Measurements from ENCODE around the gene PRKCA. TPM values are rescaled to one million over a fixed set of nuclear protein-coding genes. Genes with fewer than 3 reads are reported as not detected.

PRKCA gene
- total RNA-seq, 3 donors from 2014 or later: 42.3 to 77.7 (median 56.3) TPM

GRCh38 chr17:66764506-66764905, 462.1 kb downstream of the PRKCA start:
- H3K36me3 ChIP-seq (ENCODE audit: low read depth): no peaks in the 10 kb centered on the region
- DNase-seq (no peak), ATAC-seq (no peak)
- intact Hi-C loops (cut with DNase I, micrococcal nuclease): no loop called here
- no peaks in the 10 kb centered on the region for H3K4me1 ChIP-seq (ENCODE audit: low read depth)
- no peak for TF ChIP-seq CTCF (IDR thresholded peaks at IDR 0.05)
- H3K4me3 ChIP-seq: no peak overlapping the region
- no peaks in the 10 kb centered on the region for H3K9me3 ChIP-seq

- H3K4me3 ChIP-seq: no peak overlapping the region
- DNase-seq (no peak), ATAC-seq (no peak)
- H3K9me3 ChIP-seq: no peaks in the 10 kb centered on the region
- H3K4me1 ChIP-seq (ENCODE audit: low read depth): no peaks in the 10 kb centered on the region
- H3K36me3 ChIP-seq (ENCODE audit: low read depth): no peaks in the 10 kb centered on the region
- intact Hi-C loops (cut with DNase I, micrococcal nuclease): no loop called here
- TF ChIP-seq CTCF (IDR thresholded peaks at IDR 0.05): no peak
Measured at GRCh38 chr17:66767154-66767933, 464.9 kb downstream of the PRKCA start.

- Histone ChIP-seq H3K9me3 (no peaks in the 10 kb centered on the region), H3K36me3 (ENCODE audit: low read depth) (no peaks in the 10 kb centered on the region), H3K4me1 (ENCODE audit: low read depth) (no peaks in the 10 kb centered on the region), H3K4me3 (no peak overlapping the region)
- DNase-seq (no peak), ATAC-seq (no peak)
- intact Hi-C loops (cut with DNase I, micrococcal nuclease): no loop called here
- no peak for TF ChIP-seq CTCF (IDR thresholded peaks at IDR 0.05)
Measured at GRCh38 chr17:66769911-66770310, 467.5 kb downstream of the PRKCA start.

- no peak for TF ChIP-seq CTCF (IDR thresholded peaks at IDR 0.05)
- no peaks in the 10 kb centered on the region for H3K9me3 ChIP-seq
- no peaks in the 10 kb centered on the region for H3K4me1 ChIP-seq (ENCODE audit: low read depth)
- ATAC-seq (no peak), DNase-seq (no peak)
- no peaks in the 10 kb centered on the region for H3K36me3 ChIP-seq (ENCODE audit: low read depth)
- no peak overlapping the region for H3K4me3 ChIP-seq
- intact Hi-C loops (cut with DNase I, micrococcal nuclease): no loop called here
Measured at GRCh38 chr17:66772148-66772812, 469.9 kb downstream of the PRKCA start.

GRCh38 chr17:66775271-66775670, 472.9 kb downstream of the PRKCA start:
- Histone ChIP-seq H3K9me3 (no peaks in the 10 kb centered on the region), H3K36me3 (ENCODE audit: low read depth) (no peaks in the 10 kb centered on the region), H3K4me3 (no peak overlapping the region), H3K4me1 (ENCODE audit: low read depth) (no peaks in the 10 kb centered on the region)
- ATAC-seq: no peak
- no peak for TF ChIP-seq CTCF (IDR thresholded peaks at IDR 0.05)
- no peak for DNase-seq
- intact Hi-C loops (cut with DNase I, micrococcal nuclease): no loop called here
